OCI-LY3 (cell line): ENCODE data around the gene PTPN5.

Experiments
- H2AFZ ChIP-seq: fragments of 200-600, 300-600 bp; shearing (Covaris generic); 2 replicates; pipeline ENCODE4 v1.6.0; 2014; ENCODE audit warnings: antibody characterized with exemption, low read depth, low read length
- H3K27ac ChIP-seq: fragments of 200-600, 300-600 bp; sonication (generic); 2 replicates; pipeline ENCODE4 v1.5.1; 2014; ENCODE audit warnings: mild to moderate bottlenecking, low read length, moderate library complexity, mixed read lengths
- H3K27me3 ChIP-seq: fragments of 200-600, 300-600 bp; sonication (generic); 2 replicates; pipeline ENCODE4 v1.6.1; 2014; ENCODE audit warnings: low read depth, low read length, mixed read lengths
- H3K36me3 ChIP-seq: fragments of 200-600, 300-600 bp; sonication (generic); replicated peaks from 2 replicates; pipeline ENCODE3; 2014; ENCODE audit warnings: low read depth, low read length, mixed read lengths
- H3K4me1 ChIP-seq: fragments of 300-600, 200-600 bp; sonication (generic); 2 replicates; pipeline ENCODE4 v1.6.1; 2014; ENCODE audit warnings: low read length, mixed read lengths
- H3K4me2 ChIP-seq: fragments of 200-600, 300-600 bp; sonication (generic); 2 replicates; pipeline ENCODE4 v1.6.1; 2014; ENCODE audit warnings: low read length, mixed read lengths
- H3K4me3 ChIP-seq: fragments of 300-600, 200-600 bp; sonication (generic); 2 replicates; pipeline ENCODE4 v1.5.1; 2014; ENCODE audit warnings: antibody characterized with exemption, mild to moderate bottlenecking, low read length, moderate library complexity
- H3K79me2 ChIP-seq: fragments of 300-600, 200-600 bp; shearing (Covaris generic); 2 replicates; pipeline ENCODE4 v1.6.1; 2014; ENCODE audit warnings: mild to moderate bottlenecking, low read length, mixed read lengths
- H3K9ac ChIP-seq: fragments of 300-600, 200-600 bp; shearing (Covaris generic); 2 replicates; pipeline ENCODE4 v1.6.0; 2014; ENCODE audit warnings: mild to moderate bottlenecking, low read length, moderate library complexity
- H3K9me3 ChIP-seq: fragments of 200-600, 300-600 bp; shearing (Covaris generic); 2 replicates; pipeline ENCODE4 v1.6.1; 2014; ENCODE audit warnings: low read length, mixed read lengths; ENCODE audit not compliant: insufficient read depth
- H4K20me1 ChIP-seq: fragments of 200-600, 300-600 bp; sonication (generic); 2 replicates; pipeline ENCODE4 v1.6.1; 2016; ENCODE audit warnings: low read length, mixed read lengths; ENCODE audit not compliant: insufficient read depth
- EZH2phosphoT487 ChIP-seq: fragments of 200-600 bp; shearing (Covaris generic); IDR thresholded peaks from 2 replicates; pipeline ENCODE4 v1.6.1; 2018; ENCODE audit warnings: antibody characterized with exemption, mixed run types, low read depth
- TF ChIP-seq, protein P1 (sequence below): fragments of 200-600, 300-600 bp; sonication (generic); IDR thresholded peaks from 2 replicates; pipeline ENCODE4 v1.5.1; 2014; ENCODE audit warnings: antibody characterized with exemption, low read length, low read depth

The PTPN5 gene

DNA sequence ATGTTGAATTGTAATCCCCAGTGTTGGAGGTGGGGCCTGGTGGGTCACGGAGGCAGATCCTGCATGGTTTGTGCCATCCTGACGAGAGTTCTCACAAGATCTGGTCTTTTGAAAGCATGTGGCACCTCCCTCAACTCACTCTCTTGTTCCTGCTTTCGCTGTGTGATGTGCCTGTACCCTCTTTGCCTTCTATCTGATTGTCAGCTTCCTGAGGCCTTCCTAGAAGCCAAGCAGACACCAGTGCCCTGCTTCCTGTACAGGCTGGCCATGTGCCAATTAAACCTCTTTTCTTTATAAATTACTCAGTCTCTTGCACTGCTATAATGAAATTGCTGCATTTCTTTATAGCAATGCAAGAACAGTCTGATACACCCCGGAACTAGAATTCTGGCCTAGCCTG, 13.1 kb downstream of the PTPN5 start:
- no peak overlapping the region for H3K4me2 ChIP-seq
- no peak overlapping the region for H3K9ac ChIP-seq
- no peaks in the 10 kb centered on the region for H3K36me3 ChIP-seq
- no peaks in the 10 kb centered on the region for H3K4me1 ChIP-seq
- no peak overlapping the region for H2AFZ ChIP-seq
- no peak overlapping the region for H3K27ac ChIP-seq
- H3K27me3 ChIP-seq: peaks cover 6% of the 10 kb centered on the region
- H3K4me3 ChIP-seq: no peak overlapping the region
- no peaks in the 10 kb centered on the region for H4K20me1 ChIP-seq
- H3K9me3 ChIP-seq: no peaks in the 10 kb centered on the region
- no peaks in the 10 kb centered on the region for H3K79me2 ChIP-seq
- TF ChIP-seq EZH2phosphoT487: no peak
- TF ChIP-seq, protein P1, sequence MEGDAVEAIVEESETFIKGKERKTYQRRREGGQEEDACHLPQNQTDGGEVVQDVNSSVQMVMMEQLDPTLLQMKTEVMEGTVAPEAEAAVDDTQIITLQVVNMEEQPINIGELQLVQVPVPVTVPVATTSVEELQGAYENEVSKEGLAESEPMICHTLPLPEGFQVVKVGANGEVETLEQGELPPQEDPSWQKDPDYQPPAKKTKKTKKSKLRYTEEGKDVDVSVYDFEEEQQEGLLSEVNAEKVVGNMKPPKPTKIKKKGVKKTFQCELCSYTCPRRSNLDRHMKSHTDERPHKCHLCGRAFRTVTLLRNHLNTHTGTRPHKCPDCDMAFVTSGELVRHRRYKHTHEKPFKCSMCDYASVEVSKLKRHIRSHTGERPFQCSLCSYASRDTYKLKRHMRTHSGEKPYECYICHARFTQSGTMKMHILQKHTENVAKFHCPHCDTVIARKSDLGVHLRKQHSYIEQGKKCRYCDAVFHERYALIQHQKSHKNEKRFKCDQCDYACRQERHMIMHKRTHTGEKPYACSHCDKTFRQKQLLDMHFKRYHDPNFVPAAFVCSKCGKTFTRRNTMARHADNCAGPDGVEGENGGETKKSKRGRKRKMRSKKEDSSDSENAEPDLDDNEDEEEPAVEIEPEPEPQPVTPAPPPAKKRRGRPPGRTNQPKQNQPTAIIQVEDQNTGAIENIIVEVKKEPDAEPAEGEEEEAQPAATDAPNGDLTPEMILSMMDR: no peak

DNA sequence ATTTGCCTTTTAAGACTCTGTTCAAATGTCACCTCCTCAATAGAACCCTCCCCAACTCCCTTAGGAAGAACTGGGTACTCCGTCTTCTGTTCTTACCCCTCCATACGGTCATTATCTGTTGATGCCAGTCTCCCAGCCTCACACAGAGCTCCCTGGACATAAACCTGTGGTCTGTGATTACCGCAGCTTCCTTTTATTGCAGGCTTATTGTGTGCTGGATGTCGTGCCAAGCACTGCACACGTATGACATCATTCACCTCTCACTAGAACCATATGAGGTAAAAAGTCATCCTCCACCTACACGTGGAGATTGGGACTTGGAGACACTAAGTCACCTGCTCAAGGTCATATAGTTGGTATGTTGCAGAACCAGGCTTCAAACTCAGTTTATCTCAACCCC, 15.3 kb downstream of the PTPN5 start:
- no peak for TF ChIP-seq EZH2phosphoT487
- TF ChIP-seq, protein P1: no peak
- Histone ChIP-seq H3K9me3 (no peaks in the 10 kb centered on the region), H3K4me2 (no peak overlapping the region), H3K4me1 (no peaks in the 10 kb centered on the region), H3K79me2 (no peaks in the 10 kb centered on the region), H2AFZ (no peak overlapping the region), H3K27ac (no peak overlapping the region), H3K4me3 (no peak overlapping the region), H3K9ac (no peak overlapping the region), H4K20me1 (no peaks in the 10 kb centered on the region), H3K36me3 (no peaks in the 10 kb centered on the region), H3K27me3 (peaks cover 14% of the 10 kb centered on the region)

DNA sequence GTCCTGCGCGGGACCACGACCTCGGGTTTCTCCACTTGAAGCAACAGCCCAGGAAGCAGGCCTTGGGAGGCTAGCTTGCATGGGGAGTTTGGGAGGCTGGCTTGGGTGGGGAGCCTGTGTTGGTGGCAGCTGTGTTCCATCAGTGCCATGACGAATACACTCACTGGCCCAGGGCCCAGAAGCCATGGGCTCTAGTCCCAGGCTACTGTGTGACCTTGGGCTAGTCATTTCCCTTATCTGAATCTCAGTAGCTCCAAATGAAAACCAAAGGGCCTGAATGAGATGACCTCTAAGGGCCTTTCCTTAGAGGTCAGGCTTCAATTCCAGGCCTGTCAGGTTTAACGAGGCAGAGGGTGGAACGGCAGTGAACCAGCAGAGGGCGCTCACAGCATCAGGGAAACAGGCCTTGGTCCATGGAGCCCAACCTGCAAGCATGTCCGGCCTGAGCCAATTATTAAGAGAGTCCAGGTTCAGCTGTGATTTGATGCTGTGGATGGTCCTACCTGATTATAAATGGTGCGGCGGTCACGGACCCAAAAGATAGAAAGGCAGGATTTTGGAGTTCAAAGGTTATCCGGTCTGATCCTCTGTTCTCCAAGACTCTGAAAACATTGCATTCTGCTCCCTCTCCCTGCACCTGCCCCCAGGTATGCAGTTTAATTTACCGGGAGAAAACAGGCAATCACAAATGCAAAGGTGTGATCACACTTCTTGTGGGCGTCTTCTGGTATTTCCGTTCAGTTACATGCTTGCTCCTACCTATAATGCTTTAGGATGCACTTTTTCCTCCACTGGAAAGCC, 15.9 kb downstream of the PTPN5 start:
- Histone ChIP-seq H3K9ac (no peak overlapping the region), H2AFZ (no peak overlapping the region)

DNA sequence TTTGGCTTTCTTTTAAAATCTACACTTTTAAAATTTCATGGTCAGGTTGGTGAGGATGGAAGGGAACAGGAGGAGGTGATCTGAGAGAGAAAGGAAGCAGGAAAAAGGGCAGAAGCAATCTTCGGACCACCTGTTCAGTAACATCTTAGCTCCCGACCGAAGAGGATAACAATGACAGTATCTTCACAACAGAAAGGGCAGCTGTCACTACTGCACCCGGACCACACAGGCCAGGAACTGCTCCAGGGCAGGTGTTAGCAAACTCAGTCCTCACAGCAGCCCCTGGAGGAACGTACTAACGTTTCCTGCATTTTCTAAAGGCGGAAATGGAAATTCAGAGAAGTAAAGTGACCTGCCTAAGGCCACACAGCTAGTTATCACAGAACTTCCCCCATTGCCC, 16.8 kb downstream of the PTPN5 start:
- H3K9ac ChIP-seq: no peak overlapping the region
- no peaks in the 10 kb centered on the region for H3K9me3 ChIP-seq
- H3K36me3 ChIP-seq: no peaks in the 10 kb centered on the region
- no peak overlapping the region for H3K4me3 ChIP-seq
- peaks cover 4% of the 10 kb centered on the region for H3K4me1 ChIP-seq
- H3K4me2 ChIP-seq: no peak overlapping the region
- TF ChIP-seq EZH2phosphoT487: no peak
- TF ChIP-seq, protein P1: no peak
- H3K27me3 ChIP-seq: peaks cover 22% of the 10 kb centered on the region
- no peaks in the 10 kb centered on the region for H3K79me2 ChIP-seq
- no peaks in the 10 kb centered on the region for H4K20me1 ChIP-seq
- H2AFZ ChIP-seq: no peak overlapping the region
- no peak overlapping the region for H3K27ac ChIP-seq

More for the DNA sequence above, 15.9 kb downstream of the PTPN5 start:
- Histone ChIP-seq H3K79me2 (no peaks in the 10 kb centered on the region), H3K27me3 (peaks cover 18% of the 10 kb centered on the region), H3K4me1 (no peaks in the 10 kb centered on the region), H3K4me3 (no peak overlapping the region), H3K9me3 (no peaks in the 10 kb centered on the region), H3K4me2 (no peak overlapping the region), H3K27ac (no peak overlapping the region), H3K36me3 (no peaks in the 10 kb centered on the region), H4K20me1 (no peaks in the 10 kb centered on the region)
- no peak for TF ChIP-seq EZH2phosphoT487
- TF ChIP-seq, protein P1: peak; percentile 89
